NCI-H774 (cell line): ENCODE results near the gene CAMTA1.

ENCODE experiments used
- DNase-seq: peaks from one replicate; lab custom pipeline; 2025; lab: John Stamatoyannopoulos, UW

Gene CAMTA1

DNA sequence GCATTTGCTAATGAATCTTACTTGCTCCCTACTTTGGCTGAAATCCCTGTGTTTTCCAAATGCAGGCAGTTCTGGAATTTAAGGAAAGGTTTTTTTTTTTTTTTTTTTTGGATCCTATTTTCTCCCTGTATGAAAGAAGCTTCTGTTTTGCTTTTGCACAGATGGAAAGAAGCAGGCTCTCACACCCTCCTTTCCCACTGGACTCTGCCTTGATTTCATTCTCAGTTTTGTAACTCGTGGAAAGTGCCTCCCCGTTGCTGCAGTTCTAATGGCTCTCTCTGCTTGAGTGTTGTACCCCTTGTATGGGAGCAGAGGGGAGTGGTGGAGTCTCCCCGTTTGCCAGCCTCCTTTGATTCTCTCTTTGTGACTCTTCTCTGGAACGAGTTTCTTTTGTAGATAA is 291.9 kb downstream of the CAMTA1 start:
- no peak for DNase-seq

DNA sequence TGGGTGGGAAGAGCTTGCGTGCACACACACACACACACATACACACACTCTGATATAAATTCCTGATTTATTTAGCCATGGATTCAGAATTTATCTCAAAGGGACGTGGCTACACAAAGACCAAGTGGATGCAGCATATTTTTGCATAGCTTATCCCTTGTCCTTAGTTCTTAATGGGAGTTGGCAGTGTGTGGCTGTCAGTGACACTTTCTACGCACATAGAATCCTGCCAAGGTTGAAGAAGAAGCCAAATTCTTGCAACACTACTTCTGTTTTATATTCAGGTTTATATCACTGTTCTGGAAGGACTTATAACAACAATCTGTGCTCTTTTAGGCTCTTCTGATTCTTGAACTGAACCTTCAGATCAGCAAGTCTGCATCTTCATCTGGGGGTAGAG is 292.7 kb downstream of the CAMTA1 start:
- DNase-seq, result no peak

DNA sequence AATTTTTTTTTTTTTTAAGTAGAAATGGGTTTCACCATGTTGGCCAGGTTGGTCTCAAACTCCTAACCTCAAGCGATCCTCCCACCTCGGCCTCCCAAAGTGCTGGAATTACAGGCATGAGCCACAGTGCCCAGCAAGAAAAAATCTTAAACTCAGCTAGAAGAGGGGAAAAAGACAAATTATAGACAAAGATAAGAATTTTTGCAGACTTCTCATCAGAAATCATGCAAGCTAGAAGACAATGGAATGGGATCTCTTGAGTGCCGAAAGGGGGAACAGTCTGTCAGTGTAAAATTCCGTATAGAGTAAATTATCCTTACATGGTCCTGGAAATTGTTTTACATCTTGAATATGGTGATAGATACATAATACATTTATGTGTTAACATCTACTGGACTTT is 294.4 kb downstream of the CAMTA1 start:
- no peak for DNase-seq

DNA sequence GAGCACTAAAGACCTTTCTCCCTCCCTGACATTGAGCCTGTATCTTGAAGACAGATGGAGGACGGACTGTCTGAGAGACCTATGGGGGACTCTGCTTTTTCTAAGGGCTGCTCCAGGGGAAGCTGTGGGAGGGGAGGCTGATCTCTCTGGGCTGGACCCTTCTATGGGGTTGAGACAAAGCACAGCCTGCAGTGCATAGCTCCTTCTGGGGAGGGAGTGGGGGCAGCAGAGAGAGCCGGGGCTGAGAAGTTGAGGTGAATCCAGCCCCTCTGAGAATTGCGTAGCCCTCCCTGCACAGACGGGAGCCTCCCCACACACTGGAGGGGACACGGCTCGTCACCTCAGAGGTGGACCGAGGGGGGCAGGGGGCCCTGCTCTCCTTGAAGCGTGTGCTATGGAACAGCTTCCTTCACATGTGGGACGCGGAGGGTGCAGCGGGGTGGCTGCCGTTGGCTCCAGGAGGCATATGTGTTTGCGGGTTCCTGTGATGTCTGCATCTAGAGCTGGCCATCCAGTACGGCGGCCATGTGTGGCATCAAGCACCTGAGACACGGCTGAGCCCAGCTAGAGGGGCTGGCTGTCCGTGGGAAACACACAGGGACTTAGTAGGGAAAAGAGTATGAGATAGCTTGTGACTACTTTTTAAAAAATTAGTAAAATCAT is 299.1 kb downstream of the CAMTA1 start:
- no peak for DNase-seq

DNA sequence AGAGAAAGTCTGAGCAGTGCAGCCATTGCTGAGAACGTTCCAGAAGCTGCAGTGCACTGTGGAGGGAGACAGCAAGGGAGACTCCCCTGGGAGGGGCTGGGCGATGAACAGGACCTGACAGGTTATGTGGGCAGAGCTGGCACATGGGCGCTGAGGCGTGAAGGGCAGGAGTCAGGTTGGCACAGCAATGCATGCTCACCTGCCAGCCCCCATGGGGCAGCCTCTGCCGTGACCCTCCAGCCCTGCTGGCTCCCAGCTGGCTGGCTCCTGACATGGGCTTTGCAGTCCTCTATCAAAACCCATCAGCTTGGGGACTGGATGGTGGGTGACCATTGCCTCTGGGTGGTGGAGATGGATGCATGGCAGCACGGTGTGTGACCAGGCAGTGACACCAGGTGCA is 300.3 kb downstream of the CAMTA1 start:
- DNase-seq, result no peak

DNA sequence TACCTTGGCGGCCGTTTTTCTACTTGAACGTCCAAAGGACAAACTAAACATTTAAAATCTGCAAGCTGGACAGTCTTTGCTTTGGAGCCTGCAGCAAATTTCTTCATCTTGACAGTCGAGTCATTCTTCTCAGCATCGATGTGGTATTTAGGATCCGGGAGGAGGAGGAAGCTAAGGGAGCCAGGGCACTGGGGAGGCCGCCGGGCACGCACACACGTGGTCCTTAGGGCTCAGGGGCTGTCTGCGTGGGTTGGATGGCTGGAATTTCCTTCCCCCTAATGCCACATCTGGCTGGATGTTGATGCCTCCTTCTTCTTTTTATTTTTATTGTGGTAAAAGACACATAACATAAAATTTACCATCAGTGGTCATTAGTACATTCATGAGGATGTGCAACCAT is 300.9 kb downstream of the CAMTA1 start:
- DNase-seq, result no peak

DNA sequence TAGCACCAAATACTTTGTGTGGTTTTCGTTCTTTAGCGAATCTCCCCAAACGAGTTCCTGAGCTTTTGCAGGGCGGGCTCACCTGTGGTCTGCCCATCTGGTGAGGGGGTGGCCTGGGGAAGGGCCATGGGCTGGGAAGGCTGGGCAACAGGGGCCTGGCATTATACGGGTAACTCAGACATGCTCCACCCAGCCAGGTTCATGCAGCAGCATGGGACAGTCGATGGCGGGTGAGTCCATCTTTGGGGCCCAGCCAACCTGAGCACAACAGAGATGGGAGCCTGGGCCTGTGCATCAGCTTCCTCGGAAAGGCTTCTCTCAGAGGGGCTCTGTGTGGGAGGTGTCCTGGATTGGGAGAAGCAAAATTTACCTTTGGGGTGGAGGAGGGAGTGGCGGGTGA is 302.6 kb downstream of the CAMTA1 start:
- no peak for DNase-seq

DNA sequence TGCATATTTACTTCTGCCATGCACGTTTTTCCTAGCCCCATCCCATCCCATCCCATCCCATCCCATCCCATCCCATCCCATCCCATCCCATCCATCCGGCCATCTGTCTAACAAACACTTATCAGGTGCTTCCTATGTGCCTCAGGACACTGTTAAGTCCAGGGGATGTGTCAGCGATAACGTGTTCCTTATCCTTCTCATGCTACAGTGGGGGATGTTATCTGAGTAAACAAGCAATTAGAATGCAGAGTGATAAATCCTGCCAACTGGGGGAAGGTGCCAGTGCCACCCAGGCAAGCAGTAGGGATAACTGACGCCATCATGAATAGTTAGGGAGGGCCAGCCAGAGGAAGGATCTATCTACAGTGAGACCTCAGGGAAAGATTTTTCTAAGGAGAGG is 304.2 kb downstream of the CAMTA1 start:
- DNase-seq, result no peak

DNA sequence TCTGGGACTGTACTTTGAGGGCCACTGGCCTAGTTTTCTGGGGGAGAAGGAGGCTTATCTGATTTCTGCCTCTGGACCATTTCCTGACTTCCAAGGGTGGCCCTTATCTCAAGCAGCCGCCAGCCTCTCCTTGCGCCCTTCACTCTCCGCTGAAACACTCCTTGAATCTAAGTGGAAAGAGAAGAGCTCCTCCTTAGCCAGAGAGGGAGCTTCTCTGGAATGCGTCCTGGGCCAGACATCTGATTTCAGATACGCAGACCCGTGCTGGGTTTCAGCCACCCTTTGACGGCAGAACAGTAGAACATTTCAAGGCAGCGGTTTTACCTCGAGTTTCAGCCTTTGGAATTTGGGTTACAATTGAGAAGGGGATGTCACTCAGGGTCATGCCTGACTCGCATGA is 308.0 kb downstream of the CAMTA1 start:
- no peak for DNase-seq

DNA sequence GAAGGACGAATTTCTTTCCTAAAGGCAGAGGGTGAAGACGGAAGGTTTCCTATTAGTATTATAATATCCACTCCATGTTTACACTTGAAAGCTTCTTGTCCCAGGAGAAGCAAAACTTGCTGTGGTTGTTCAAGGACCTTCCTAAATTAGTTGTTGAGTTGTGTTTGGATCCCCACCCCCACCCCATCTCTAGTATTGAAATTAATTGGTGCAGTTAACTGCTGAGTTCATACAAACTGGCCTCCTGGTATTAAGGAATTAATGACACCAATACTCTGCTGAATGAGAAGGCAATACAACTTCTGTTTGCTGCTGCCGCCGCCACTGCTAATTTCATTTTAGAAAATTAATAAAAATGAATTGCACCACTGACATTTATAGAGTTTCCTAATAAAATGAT is 308.8 kb downstream of the CAMTA1 start:
- DNase-seq, result no peak

DNA sequence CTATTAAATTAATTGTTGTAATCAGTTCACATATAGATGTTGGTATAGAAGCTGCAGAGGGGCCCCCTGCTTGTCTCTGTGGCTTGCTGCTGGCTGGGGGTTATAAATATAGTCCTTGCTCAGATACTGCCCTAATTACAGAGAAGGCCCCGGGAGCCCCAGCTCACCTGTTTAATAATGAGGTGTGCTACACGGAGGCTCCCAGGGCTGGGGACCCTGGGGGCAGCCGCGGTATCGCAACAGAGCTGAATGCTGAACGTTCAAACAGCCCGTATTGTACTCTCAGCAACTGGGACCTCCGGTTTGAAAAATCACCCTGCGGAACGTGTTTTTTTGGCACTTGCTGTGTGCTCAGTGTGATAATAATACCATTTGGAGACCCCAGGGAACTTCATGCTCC is 309.3 kb downstream of the CAMTA1 start:
- no peak for DNase-seq

DNA sequence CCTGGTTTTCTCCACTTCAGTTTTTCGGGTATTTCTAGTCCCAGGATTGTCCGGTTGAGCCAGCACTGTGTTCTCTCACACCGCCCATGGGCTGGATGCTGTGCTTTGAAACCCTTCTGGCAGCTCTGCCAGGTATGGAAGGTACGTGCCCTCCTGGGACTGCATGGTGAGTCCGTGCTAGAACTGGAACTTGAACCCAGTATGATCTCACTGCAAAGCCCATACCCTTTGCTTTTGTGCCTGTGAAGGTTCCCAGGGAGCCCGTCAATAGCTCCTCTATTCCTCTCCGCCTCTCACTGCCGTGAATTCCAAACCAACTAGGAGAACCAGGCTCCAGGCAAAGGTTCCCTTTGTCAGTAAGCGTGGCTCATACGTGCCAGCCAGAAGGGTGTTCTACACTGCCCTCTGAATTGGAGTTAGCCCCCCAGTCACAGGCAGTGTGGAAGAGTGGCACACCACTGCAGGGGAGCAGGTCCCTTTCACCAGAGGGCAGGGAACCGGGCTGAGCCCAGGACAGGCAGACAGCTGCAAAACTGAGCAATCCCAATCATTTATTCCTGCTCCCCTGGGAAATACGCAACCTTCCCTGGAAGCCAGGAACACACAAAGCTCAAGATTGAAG is 310.2 kb downstream of the CAMTA1 start:
- no peak for DNase-seq

DNA sequence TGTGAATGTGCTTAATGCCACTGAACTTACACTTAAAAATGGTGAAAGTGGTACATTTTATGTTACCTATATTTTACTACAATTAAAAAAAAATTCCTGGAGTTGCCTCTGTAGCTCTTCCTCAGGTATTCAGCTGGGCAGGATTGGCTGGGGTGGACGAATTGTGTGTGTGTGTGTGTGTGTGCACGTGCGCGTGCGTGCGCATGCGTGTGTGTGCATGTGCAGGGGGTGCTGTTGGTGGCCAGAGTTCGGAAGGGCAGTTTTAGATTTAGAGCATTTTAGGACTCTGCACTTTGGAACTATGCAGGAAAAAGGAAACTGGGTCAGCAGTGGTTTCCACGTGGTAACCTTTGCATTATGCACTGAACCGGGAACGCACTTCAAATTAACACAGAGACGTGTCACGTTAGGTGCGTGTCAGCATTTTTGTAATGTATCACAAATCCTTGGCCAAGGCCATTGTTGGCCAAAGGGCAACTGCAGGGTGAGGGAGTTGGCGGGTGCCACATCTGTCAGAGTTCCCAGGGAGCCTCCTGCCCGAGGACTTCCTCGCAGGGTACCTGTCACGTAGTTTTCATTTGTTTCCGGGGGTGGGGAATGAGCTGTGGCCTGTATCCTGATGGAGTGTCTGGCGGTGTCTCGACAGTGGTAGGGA is 312.8 kb downstream of the CAMTA1 start:
- DNase-seq, result no peak

DNA sequence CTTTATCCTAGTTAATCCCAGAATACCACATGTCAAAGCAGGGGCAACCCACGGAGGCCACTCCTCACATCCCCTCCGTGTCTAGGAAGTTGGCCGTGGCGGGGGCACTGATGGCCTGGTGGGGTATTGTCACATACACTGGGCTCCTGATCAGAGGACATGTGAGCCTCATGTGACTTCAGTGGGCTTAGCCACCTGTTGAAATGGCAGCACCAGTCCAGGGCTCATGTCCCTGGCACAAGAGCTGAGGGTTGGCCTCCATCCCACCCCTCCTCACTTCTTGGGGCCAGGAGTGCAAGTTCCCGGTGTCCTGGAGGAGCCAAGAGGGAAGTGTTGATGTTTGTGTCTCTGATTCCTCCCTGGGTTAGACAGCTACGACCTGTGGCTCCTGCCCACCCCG is 313.4 kb downstream of the CAMTA1 start:
- no peak for DNase-seq

DNA sequence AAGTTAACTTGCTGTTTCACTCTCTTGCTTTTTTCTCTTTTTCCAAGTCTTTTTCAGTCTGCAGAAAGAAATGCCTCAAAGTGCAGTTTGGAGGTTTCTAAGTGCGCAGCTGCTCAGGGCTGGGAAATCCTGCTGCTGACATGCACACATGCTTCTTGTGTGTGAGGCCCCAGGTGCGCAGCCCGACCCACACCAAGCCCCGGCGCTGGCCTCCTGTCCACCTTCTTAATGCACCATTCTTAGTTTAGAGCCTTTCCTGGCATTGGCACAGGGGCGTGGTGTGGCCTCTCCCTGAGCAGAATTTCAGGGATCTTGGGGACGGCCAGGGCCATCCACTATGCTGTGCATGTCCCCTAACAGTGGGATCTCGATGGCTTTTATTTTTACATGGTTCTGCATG is 315.2 kb downstream of the CAMTA1 start:
- no peak for DNase-seq

DNA sequence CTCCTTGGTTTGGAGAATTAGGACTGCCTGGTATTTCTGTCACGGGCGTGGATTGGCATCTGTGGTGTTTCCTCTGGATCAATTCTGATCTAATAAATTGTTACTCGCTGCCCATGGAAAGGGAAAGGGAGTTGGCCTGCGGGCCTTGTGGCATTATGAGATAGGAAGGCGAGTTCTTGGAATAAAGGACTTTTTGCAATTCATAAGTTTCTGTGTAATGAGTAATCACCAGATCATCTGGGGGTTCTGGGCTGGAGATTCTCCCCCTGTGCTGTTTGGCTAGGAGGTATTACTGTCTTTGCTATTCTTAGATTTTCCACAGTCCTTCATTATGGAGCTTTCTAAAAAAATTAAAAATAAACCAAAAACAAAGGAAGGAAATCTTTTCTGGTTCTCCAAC is 315.9 kb downstream of the CAMTA1 start:
- no peak for DNase-seq

DNA sequence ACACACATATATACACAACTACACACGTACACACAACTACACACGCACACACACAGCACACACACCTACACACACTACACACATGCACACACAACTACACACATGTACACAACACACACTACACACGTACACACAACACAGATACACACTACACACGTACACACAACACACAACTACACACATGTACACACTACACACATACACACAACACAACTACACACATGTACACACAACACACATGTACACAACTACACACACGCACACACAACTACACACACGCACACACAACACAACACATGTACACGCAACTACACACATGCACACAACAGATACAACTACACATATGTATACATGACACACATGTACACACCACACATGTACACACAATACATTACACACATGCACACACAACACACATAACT is 318.1 kb downstream of the CAMTA1 start:
- DNase-seq, result no peak

DNA sequence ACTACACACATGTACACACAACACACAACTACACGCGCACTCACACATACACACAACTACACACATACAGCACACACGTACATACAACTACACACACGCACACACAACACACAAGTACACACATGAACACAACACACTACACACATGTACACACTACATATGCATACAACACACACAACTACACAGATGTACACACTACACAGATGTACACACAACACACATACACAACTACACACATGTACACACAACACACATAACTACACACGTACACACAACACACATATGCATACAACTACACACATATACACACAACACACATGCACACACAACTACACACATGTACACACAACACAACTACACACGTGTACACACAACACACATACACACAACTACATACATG is 318.6 kb downstream of the CAMTA1 start:
- DNase-seq, result no peak

DNA sequence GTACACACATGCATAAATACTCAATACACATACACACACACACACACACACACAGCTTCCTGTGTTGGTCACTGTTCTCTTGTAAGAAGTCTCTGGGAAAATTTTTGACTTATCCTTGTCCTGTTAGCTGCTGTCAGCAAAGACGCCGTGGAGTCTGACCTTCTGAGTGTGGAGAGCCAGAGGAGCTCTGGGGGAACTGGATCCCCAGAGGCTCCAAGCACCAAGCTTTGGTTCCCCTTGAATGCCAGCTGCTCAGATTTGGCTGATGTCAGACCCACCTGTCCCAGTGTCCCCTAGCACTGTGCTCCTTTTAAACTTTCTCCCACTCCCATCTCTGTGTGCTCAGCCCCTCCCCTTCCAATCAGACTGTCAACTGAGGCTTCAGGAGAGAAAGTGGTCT is 319.1 kb downstream of the CAMTA1 start:
- DNase-seq, result no peak

DNA sequence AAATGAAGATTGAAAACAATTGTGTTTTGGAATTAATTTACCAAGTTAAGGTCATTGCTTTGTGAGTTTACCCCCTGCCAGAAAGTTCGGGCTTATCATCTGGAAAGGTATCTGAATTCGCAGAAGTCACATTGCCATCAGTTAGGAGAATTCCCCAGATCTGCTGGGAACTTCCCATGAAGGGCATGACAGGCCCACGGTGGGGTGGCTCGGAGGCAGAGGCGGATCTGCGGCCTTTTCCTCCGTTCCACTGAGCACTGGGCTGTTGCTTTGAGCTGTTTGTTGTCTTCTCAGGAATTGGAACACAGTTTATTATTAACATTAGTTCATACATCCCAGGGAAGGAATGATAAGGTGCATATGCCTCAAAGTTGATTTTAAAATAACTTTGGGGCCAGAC is 320.0 kb downstream of the CAMTA1 start:
- no peak for DNase-seq

DNA sequence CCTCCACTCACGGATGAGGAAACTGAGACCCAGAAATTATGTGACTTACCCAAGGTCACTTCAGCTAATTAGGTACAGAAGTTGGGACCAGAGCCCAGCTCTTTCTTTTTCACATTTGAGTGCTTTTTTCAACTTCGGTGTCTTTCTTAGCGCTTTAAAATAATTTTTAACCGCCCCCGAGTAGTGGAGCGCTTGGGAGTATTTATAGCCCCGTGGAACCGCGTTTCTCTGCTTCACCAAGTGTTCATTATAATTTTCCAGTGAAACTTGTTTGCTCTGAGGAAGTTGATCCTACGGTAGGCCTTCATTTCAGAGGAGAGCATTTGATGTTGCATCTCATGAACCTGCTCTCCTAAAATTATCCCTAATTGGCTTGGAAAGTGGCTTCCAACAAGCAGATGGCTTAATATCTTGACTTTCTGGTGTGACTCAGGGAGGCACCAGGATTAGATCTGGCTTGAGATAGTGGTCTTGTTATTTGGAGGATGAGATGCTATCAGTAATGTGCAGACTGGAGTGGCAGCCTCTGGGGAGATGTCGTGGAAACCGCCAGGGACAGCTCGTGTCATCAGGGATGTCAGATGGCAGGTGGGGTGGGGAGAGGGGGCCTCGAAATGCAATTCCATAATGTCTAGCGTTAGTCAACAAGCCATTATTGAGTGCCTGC is 321.3 kb downstream of the CAMTA1 start:
- no peak for DNase-seq

DNA sequence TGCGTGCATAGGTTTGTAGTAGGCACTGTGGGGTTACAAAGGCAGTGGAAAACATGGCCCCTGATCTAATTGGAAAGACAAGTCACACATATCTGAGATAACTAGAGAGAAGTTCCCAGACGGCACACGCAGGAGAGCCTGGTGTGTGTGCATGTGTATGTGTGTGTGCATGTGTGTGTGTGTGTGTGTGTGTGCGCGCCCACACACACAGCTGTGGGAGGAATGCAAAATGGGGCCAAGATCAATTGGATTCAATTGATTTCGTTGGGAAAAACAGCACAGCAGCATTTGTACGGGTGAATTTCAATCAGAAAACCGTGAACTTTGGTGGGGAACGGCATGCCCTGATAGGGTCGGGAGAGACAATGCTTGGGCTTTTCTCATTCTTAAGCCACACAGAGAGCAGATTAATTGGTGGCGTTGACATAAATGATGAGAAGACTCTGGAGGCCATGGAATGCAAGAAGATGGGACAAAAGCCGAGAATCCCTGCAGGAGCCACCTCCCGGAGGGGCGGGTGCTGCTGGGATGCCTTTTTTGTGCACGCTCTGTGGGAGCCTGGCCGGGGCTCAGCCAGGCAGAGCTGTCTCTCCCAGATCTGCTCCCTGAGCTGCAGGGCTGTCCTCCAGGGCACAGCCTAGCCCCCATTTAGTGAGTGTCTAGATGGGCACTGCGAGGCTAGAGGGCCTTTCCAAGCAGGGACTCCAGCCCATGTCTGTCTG is 322.0 kb downstream of the CAMTA1 start:
- DNase-seq, result no peak

DNA sequence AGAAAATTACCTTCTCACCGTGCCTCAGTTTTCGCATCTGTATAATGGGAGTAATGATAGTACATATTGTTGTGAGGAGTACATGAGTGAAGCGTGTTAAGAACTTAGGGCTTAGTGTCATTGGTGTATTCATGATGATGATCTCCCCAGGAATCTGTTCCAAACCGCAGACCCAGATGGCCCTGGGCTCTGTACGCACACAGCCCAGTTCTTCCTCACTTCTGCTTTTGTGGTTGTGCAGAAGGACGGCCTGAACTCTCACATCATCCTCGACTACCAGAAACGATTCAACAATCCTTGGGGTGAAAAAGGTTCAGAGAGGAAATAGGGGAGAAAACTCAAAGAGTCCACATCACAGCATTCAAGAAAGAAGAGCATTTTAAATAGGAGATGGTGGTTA is 323.0 kb downstream of the CAMTA1 start:
- DNase-seq, result no peak
